Tibial artery (tissue), 4 donors: ENCODE measurements around the gene SEC31A.
"Not testable (repeated sequence)": the region's sequence is repeated elsewhere in the genome, so short reads cannot be mapped to it uniquely, and the experiment has no call there.

ENCODE experiments used
- DNase-seq, 2 donors: peaks; one replicate each; pipeline ENCODE4 v3.0.0-alpha.2; 2019
- H3K27ac ChIP-seq, 2 donors: fragments of 200-600 bp; sonication (generic) in 1 of 2; 1 replicate in 1 of 2; 2 replicates in 1 of 2; pipeline ENCODE4 v1.5.1; 2018 to 2019; ENCODE audit warnings: mild to moderate bottlenecking in 1 of 2
- H3K27me3 ChIP-seq, 2 donors: fragments of 200-600 bp; sonication (generic) in 1 of 2; one replicate each; pipeline versions ENCODE4 v1.5.1 to v1.6.0; 2016 to 2019
- H3K36me3 ChIP-seq, 3 donors: fragments of 200-600 bp; sonication (generic) in 2 of 3; one replicate each; pipeline ENCODE4 v1.5.1; 2016 to 2019; ENCODE audit warnings: mild to moderate bottlenecking in 2 of 3
- H3K4me1 ChIP-seq, 4 donors: fragments of 200-600 bp; sonication (generic) in 2 of 4; 1 replicate in 3 of 4; 2 replicates in 1 of 4; pipeline ENCODE4 v1.5.1; 2016 to 2019
- H3K4me3 ChIP-seq, 2 donors: fragments of 200-600 bp; sonication (generic) in 1 of 2; 1 replicate in 1 of 2; 2 replicates in 1 of 2; pipeline ENCODE4 v1.5.1; 2018 to 2019; ENCODE audit warnings: mild to moderate bottlenecking in 2 of 2
- H3K9me3 ChIP-seq, 3 donors: fragments of 200-600 bp; sonication (generic) in 1 of 3; one replicate each; pipeline ENCODE4 v1.5.1; 2016 to 2019
- CTCF ChIP-seq, 2 experiments: fragments of 200-600 bp in 1 of 2; fragments of 450-650 bp in 1 of 2; IDR thresholded peaks; one replicate each; pipeline ENCODE4 v1.5.1; 2017 to 2019; ENCODE audit warnings: antibody characterized with exemption in 2 of 2, mild to moderate bottlenecking in 1 of 2, moderate library complexity in 1 of 2
- intact Hi-C: fragments of 100-400 bp; cut with DNase I; formaldehyde crosslinking; loops from one replicate; pipeline ENCODE4 v1.15.0; 2023; ENCODE audit warnings: low total_unique reads

SEC31A gene

GRCh38 chr4:82919386-82919785 lies 28.4 kb upstream of the SEC31A start:
- Histone ChIP-seq H3K4me1 (no peaks in the 10 kb centered on the region), H3K9me3 (no peaks in the 10 kb centered on the region), H3K27me3 (no peaks in the 10 kb centered on the region), H3K4me3 (no peak overlapping the region), H3K27ac (no peak overlapping the region), H3K36me3 (peaks cover 6 to 10% (median 7%) of the 10 kb centered on the region in 3 donors)
- no peak for TF ChIP-seq CTCF (IDR thresholded peaks at IDR 0.05)
- DNase-seq, result no peak
- intact Hi-C loops, result no loop called here

GRCh38 chr4:82918091-82918490 lies 27.1 kb upstream of the SEC31A start:
- TF ChIP-seq CTCF (IDR thresholded peaks at IDR 0.05), result no peak
- peaks cover 6 to 10% (median 7%) of the 10 kb centered on the region in 3 donors for H3K36me3 ChIP-seq
- no peaks in the 10 kb centered on the region for H3K27me3 ChIP-seq
- no peak for DNase-seq
- H3K4me3 ChIP-seq, result no peak overlapping the region
- H3K9me3 ChIP-seq, result no peaks in the 10 kb centered on the region
- no peak overlapping the region for H3K27ac ChIP-seq
- H3K4me1 ChIP-seq, result no peaks in the 10 kb centered on the region
- intact Hi-C loops, result no loop called here

- H3K9me3 ChIP-seq, H3K4me1 ChIP-seq, H3K4me3 ChIP-seq, H3K27me3 ChIP-seq, DNase-seq, H3K27ac ChIP-seq, intact Hi-C loops: not testable (repeated sequence)
- peaks cover 7 to 20% (median 9%) of the 10 kb centered on the region in 3 donors for H3K36me3 ChIP-seq
Measured at GRCh38 chr4:82913968-82914367, 23.0 kb upstream of the SEC31A start.

GRCh38 chr4:82913305-82913704 lies 22.4 kb upstream of the SEC31A start:
- no peaks in the 10 kb centered on the region for H3K4me1 ChIP-seq
- no peaks in the 10 kb centered on the region for H3K9me3 ChIP-seq
- no peak overlapping the region for H3K27ac ChIP-seq
- H3K4me3 ChIP-seq, result no peak overlapping the region
- H3K27me3 ChIP-seq, result no peaks in the 10 kb centered on the region
- DNase-seq, result no peak
- no peak for TF ChIP-seq CTCF (IDR thresholded peaks at IDR 0.05)
- intact Hi-C loops, result no loop called here
- peaks cover 7 to 27% (median 9%) of the 10 kb centered on the region in 3 donors for H3K36me3 ChIP-seq

- no peaks in the 10 kb centered on the region for H3K4me1 ChIP-seq
- no peak overlapping the region for H3K4me3 ChIP-seq
- no peaks in the 10 kb centered on the region for H3K27me3 ChIP-seq
- intact Hi-C loops, result loop anchor here (10.0 kb wide), 1 partner anchor 375 kb away; the partner anchor contains the start of gene COQ2
- H3K9me3 ChIP-seq, result no peaks in the 10 kb centered on the region
- peaks cover 0 to 36% (median 20%) of the 10 kb centered on the region in 3 donors for H3K36me3 ChIP-seq
- no peak overlapping the region for H3K27ac ChIP-seq
- no peak for DNase-seq
- TF ChIP-seq CTCF (IDR thresholded peaks at IDR 0.05), result no peak
Measured at GRCh38 chr4:82909326-82909725, 18.4 kb upstream of the SEC31A start.

- H3K27me3 ChIP-seq, result no peaks in the 10 kb centered on the region
- TF ChIP-seq CTCF (IDR thresholded peaks at IDR 0.05), result no peak
- no peak overlapping the region for H3K27ac ChIP-seq
- intact Hi-C loops, result loop anchor here (10.0 kb wide), 1 partner anchor 378 kb away; the partner anchor contains the start of gene COQ2
- peaks cover 0 to 36% (median 17%) of the 10 kb centered on the region in 3 donors for H3K36me3 ChIP-seq
- H3K4me3 ChIP-seq, result no peak overlapping the region
- no peaks in the 10 kb centered on the region for H3K9me3 ChIP-seq
- H3K4me1 ChIP-seq, result peaks cover 0 to 6% (median 0%) of the 10 kb centered on the region in 4 donors
- no peak for DNase-seq
Measured at GRCh38 chr4:82906469-82906868, 15.5 kb upstream of the SEC31A start.
